ENCODE measurements around the gene GCGR. TPM values are rescaled to one million over a fixed set of nuclear protein-coding genes. Genes with fewer than 3 reads are reported as not detected.

GCGR gene
- total RNA-seq, 1 experiment from 2014 or later: 1.6 TPM

DNA sequence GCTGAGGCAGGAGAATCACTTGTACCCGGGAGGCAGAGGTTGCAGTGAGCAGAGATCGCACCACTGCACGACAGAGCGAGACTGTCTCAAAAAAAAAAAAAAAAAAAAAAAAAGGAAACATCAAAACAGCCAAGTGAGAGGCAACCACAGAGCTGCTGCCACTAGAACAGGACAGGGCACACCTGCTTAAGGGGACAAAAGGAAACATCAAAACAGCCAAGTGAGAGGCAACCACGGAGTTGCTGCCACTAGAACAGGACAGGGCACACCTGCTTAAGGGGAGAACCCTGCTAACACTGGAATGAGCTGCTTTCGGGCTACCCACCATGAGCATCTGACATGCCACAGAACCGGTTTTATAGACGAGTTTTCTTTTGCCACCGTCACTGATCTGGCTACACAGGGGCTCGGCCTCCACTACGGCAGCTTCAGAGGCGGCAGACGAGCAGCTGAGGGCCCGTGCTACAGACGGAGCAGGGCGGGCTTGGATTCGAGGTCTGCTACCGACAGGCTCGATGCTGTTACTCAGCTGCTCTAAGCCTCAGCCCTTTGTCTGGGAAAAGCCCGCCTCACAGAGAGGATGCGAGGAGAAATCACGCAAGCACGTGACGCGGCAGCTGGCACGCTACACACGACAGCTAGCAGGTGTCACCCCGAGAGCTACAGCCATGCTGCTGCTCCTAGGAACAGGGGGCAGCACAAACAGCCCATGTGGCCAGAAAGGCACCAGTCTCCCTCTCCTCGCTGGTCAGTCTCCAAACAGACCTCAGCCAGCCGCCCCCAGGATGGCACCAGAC, 54.4 kb downstream of the GCGR start:
- no peak for DNase-seq (ENCODE audit: low read depth, low spot score)
- H3K4me3 ChIP-seq (ENCODE audit: low read depth in 2 of 2, low read length in 2 of 2): peak overlapping the region; percentile 78 to 81

More for the DNA sequence above, 54.4 kb downstream of the GCGR start:
- H3K27me3 ChIP-seq (ENCODE audit: control insufficient read depth, insufficient read depth, low read length): no peaks in the 10 kb centered on the region
- in situ Hi-C loops (cut with HindIII; ENCODE audit: low pct_unique_long_range_greater_than_20kb, low sequenced_read_pairs) (no loop called here), intact Hi-C loops (cut with micrococcal nuclease; ENCODE audit: unreplicated experiment) (no loop called here)
- peak overlapping the region; percentile 90 for H3K27ac ChIP-seq (ENCODE audit: low read length)
- H3K36me3 ChIP-seq (ENCODE audit: control insufficient read depth, insufficient read depth, low read length): peaks cover 5% of the 10 kb centered on the region; the same call in 1 of the 2 replicates
- H3K4me1 ChIP-seq (ENCODE audit: control insufficient read depth, insufficient read depth, low read length): peaks cover 21% of the 10 kb centered on the region
- CTCF ChIA-PET: no interaction called here
- POLR2A ChIA-PET: interaction anchor here (0.5 to 0.6 kb wide), 2 partner anchors 51 to 133 kb away, joined by 11 to 17 read pairs; no protein-coding TSS in a partner anchor
- BruUV-seq (replicated peaks): no TSS peak
- ATAC-seq: no peak
- TF ChIP-seq POLR2AphosphoS5 (IDR thresholded peaks at IDR 0.05; ENCODE audit: low read depth, low read length) (no peak), SIN3A (IDR thresholded peaks at IDR 0.05; ENCODE audit: borderline replicate concordance, insufficient read depth, low read depth, low read length) (no peak), TCF7L2 (IDR thresholded peaks at IDR 0.05; ENCODE audit: low read depth, low read length) (no peak), CTCF (IDR thresholded peaks at IDR 0.05) (no peak), REST (IDR thresholded peaks at IDR 0.05; ENCODE audit: insufficient read depth in 1 of 2, low read depth in 2 of 2, low read length in 1 of 2) (no peak)
- no peaks in the 10 kb centered on the region for H3K9me3 ChIP-seq (ENCODE audit: control insufficient read depth, insufficient read depth, low read depth, low read length)

Data from Panc1 (cell line).